ENCODE data around the gene LPIN3.

LPIN3 gene

DNA sequence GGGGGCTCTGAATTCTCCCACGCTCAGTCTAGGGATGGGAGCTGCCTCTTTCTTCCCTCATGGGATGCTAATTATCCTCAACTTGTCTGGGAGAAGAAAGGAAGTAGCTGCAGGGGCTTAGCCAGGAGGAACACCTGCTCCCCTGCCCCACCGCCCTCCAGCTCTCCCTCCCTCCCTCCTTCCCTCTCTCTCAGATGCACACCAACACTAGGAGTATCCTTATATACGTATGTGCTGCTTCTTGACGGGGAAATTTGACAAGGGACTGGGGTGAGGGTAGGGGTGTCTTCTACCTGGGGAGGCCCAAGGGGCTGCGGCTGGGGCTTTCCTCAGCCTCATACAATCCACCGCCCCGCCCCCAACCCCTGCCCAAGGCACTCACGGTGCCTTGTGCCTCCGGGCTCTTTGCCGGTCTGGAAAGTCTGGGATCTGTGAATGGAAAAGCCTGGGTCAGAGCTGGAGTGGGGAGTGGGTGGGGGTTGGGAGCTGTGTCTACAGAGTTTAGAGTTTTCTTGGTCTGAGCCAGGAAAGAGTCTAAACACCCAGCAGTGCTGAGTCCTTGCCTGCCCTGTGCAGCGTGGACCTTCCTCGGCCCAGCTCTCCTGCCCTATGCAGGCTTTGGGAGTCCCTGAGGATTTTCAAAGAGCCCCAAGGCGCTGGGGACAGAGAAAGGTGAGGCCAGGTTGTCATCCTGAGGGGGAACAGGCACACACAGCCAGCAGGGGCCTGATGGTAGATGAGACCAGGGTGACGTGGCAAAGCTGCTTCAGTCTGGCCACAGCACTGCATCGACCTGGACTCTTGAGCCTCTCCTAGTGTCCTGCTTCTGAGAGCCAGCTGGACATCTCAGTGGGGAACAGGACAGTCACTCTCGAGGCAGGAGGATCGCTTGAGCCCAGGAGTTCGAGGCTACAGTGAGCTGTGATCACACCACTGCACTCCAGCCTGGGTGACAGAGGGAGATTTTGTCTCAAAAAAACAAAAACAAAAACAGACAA, 55.3 kb downstream of the LPIN3 start:
- peak; percentile 86 for DNase-seq

DNA sequence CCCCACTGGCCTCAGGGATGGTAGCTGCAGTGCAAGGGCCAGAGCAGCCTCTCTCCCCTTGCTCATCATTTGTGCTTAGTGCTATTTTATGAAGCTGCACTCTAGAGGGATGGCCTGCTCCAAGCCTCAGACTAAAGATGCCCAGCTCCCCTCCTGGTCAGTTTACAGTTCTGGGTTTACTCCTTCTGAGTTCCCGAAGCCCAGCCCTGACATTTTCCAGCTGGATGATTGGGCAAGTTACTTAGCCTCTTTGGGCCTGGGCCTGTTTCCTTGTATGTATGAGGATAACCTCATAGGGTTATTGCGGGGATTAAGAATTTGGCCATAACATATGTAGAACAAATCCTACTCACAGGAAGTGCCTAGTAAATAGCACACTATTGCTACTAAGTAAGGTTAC, 57.8 kb downstream of the LPIN3 start:
- peak; percentile 62 for DNase-seq

DNA sequence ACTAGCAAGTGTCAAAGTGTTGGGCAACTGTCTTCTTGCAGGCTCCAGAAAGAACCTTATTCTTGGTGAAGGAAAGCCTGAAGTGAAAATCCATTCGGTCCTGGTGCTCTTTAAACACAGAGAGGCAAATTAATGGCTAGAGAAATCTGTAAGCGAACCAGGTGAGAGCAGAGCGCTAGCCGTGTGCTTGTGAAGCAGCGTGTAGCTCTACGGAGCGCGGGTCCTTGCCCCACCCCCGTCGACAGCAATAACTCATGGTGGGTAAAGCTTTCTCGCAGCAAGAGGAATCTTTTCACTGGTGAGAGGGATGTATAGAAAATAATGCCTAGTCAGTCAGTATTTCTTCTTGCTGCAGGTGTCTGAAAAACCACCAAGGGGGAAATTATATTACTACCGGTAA, 63.0 kb downstream of the LPIN3 start:
- no peak for DNase-seq

DNA sequence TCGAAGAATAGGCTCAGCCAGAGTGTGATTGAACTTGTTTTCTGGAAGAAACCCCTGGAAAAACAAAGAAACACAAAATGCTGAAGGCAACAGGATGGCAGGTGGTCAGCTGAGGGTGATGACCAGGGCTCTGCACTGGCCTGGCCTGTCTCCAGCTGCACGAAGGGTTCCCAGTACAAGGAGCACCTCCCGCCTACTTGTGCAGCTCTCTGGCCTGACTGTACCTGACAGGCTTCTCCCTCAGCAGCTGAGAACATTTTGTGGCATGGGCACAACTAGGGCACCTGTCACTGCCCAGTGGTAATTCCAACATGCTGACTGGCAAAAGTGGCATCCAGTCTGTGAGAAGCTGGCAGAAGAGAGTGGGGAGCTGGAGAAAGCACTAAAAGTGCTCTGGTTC, 64.8 kb downstream of the LPIN3 start:
- no peak for DNase-seq

DNA sequence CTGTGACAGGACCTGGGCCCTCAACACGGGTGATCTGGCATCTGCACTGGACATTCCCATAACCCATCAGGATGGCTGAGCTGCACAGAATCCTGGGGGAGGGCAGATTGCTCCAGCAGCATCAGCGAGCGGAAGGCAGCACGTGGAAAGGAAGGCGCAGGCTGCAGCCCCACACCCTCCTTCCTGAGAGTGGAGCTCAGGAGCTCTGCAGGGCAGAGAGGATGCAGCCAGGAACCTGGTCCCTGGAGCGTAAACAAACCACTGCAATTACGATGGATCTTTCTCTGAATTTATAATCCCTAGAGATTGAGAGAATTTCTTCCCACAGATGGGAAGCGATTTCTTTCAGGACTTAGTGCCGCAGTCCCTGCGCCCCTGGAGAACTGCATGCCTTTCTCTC, 65.7 kb downstream of the LPIN3 start:
- no peak for DNase-seq

DNA sequence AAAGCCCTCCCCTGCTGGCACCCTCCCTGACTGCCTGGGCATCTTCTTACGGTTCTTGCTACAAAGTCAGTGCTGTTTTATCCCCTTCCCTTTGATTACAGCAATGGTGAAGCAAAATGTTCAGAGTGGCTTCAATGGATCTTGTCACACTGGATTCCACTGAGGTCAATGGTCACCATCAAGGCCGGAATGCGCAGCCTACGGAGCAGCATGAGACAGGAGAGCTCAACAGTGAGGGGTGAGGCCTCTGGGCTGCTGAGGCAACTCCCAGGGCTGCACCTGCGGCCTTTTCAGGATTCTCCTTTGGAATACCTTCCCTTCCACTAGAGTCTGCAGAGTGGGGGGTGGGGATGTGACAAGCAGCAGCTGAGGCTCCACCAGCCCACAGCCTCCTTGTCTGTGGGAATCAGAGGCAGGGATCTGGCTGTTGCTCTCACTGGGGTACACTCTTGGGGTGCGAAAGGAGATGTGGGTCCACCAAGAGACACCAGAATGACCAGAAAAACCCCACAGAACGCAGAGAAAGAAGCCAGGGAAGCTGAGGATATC, 66.3 kb downstream of the LPIN3 start:
- DNase-seq: no peak

DNA sequence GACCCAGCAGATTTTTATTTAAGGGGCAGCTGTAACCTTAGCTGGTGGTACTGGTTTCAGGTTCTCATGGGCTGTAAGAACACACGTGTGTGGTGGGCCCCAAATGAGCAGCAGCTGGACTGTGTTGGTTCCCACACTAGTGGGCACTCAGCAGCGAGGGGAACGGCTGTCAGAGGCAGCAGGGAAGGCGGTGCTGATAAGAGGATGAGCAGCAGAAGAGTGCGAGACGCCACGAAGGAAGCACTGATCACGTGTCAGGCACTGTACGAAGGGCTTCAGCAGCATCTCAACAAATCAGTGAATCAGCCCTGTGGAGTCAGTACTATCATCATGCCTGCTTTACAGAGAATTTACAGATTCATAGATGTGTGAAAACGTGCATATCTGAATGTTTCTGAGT, 67.0 kb downstream of the LPIN3 start:
- DNase-seq: no peak

DNA sequence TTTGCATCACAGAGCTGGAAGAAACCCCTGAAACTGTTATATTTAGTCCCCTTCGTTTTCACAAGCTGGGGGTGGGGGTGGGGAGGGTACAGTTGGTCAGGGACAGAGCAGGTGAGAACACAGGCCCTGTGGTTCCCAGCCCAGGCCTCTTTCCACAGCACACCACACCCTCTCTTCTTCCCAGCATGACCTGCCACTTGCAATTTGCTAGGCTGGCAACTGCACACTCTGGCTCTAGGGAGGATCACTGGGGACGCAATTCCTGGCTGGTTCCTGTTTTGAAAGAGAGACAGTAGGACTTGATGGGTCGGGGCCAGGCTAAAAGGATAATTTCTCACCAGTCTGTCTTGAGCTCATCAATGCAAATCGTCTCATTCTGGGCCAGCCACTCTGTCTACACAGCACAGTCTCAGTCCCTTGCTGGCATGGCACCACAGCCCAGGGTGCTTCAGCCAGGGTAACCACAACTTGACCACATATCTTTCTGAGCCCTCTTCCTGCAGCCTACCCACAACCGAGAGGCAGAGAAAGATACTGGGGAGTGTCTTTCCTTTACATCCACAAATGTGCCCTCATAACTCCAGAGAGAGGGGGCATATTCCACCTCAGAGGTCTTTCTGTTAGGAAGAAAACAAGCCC, 67.7 kb downstream of the LPIN3 start:
- no peak for DNase-seq

DNA sequence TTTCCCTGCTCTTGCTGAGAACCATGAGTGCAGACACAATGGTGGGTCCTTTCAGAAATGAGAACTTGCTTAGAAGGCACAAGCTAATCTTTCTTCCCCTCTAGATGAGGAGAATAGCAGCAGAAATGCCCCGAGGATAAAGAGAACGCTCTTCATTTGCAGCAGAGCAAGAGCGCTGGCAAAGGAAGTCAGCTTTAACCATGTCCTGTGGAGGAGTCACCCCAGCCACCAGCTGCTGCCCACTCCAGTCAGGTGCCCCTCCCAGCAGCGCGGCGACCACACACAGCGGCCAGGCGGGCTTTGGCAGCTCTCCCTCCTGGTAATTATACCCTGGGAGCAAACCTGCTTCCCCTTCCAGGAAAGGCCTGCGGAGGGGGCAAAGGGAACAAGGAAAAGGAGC, 68.4 kb downstream of the LPIN3 start:
- DNase-seq: peak; percentile 89
